ENCODE measurements around the gene ATP8A2.

GRCh38 chr13:25885418-25885817 lies 513.6 kb downstream of the ATP8A2 start:
- TF ChIP-seq LEF1 (IDR thresholded peaks at IDR 0.05) (no peak), ZNF184 (CRISPR knock-in tag; IDR thresholded peaks at IDR 0.05) (no peak), CTCF (IDR thresholded peaks at IDR 0.05 in 2 of 3, conservative IDR thresholded peaks at IDR 0.05 in 1 of 3; ENCODE audit: insufficient read depth in 2 of 3, low read depth in 1 of 3, low read length in 3 of 3) (no peak), POLR2A (conservative IDR thresholded peaks at IDR 0.05) (no peak)

All from K562 (cell line).